Measurements from ENCODE around the gene TMTC2.

DNA sequence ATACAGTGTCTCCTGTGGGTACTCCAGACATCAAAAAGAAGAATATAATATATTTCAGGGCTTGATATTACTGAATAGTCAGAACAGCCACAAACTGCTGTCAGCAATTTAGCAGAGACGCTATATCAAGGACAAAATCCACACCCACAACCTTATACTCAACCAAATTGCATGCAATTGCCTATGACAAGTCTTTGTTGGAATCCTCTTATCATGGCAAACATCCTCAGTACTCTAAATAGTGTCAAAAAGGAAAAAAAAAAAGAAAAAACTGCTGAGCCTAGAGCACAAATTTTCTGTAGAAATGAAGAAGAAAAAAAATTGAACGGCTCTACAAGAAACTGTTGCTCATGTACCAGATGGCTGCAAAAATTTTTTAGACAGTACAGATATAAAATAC is 485.7 kb downstream of the TMTC2 start:
- TF ChIP-seq, protein P1, sequence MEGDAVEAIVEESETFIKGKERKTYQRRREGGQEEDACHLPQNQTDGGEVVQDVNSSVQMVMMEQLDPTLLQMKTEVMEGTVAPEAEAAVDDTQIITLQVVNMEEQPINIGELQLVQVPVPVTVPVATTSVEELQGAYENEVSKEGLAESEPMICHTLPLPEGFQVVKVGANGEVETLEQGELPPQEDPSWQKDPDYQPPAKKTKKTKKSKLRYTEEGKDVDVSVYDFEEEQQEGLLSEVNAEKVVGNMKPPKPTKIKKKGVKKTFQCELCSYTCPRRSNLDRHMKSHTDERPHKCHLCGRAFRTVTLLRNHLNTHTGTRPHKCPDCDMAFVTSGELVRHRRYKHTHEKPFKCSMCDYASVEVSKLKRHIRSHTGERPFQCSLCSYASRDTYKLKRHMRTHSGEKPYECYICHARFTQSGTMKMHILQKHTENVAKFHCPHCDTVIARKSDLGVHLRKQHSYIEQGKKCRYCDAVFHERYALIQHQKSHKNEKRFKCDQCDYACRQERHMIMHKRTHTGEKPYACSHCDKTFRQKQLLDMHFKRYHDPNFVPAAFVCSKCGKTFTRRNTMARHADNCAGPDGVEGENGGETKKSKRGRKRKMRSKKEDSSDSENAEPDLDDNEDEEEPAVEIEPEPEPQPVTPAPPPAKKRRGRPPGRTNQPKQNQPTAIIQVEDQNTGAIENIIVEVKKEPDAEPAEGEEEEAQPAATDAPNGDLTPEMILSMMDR (IDR thresholded peaks at IDR 0.05): no peak
- no peak for TF ChIP-seq POLR2A (IDR thresholded peaks at IDR 0.05)
